Endothelial cell of umbilical vein (primary cell): Measurements from ENCODE around the gene PRTN3. TPM values are rescaled to one million over a fixed set of nuclear protein-coding genes. Genes with fewer than 3 reads are reported as not detected.

Experiments used
- BruUV-seq: library from RNA; stranded (reverse); fragments of 400-500 nt; replicated peaks from 2 replicates; lab custom pipeline; 2021; lab: Mats Ljungman, UMichigan
- CTCF ChIA-PET: fragments of 300-600, 350-600 bp; sonication (Branson Sonifier 250); formaldehyde crosslinking; loops from one replicate; lab custom pipeline; 2021; ENCODE audit warnings: antibody characterized with exemption, inconsistent platforms; lab: Charles Lee
- POLR2A ChIA-PET: fragments of 300-600, 350-600 bp; sonication (Branson Sonifier 250); formaldehyde crosslinking; loops from one replicate; lab custom pipeline; 2021; ENCODE audit warnings: antibody characterized with exemption, inconsistent platforms; lab: Charles Lee
- DNase-seq: peaks from one replicate; pipeline ENCODE4 v3.0.0-alpha.2; 2011; ENCODE audit warnings: low read depth, low spot score
- FAIRE-seq: peaks from 2 replicates; lab custom pipeline; 2011; peaks lifted over from hg19 to GRCh38; lab: Jason Lieb, UNC
- H2AFZ ChIP-seq: 2 replicates; pipeline ENCODE4 v1.6.0; 2012; ENCODE audit warnings: low read depth, low read length, control low read depth, inconsistent platforms
- H3K27ac ChIP-seq: 2 replicates; pipeline ENCODE4 v1.5.1; 2011; ENCODE audit warnings: low read depth, mild to moderate bottlenecking, control low read depth, low read length, moderate library complexity; ENCODE audit not compliant: insufficient read depth
- H3K27me3 ChIP-seq, 2 experiments: 2 replicates each; pipeline versions ENCODE4 v1.6.0 to v1.6.1; 2011; ENCODE audit warnings: low read length in 2 of 2, mixed read lengths in 1 of 2; ENCODE audit not compliant: control insufficient read depth in 2 of 2, insufficient read depth in 2 of 2
- H3K36me3 ChIP-seq, 2 experiments: 2 replicates in 1 of 2; 3 replicates in 1 of 2; pipeline ENCODE4 v1.5.1; 2011; ENCODE audit warnings: low read length in 2 of 2, mild to moderate bottlenecking in 1 of 2, moderate library complexity in 1 of 2; ENCODE audit not compliant: control insufficient read depth in 2 of 2, insufficient read depth in 2 of 2; ENCODE audit errors: extremely low read depth in 1 of 2
- H3K4me1 ChIP-seq: 3 replicates; pipeline ENCODE4 v1.5.1; 2011; ENCODE audit warnings: mild to moderate bottlenecking, low read length; ENCODE audit not compliant: control insufficient read depth, insufficient read depth; ENCODE audit errors: extremely low read depth
- H3K4me2 ChIP-seq: 2 replicates; pipeline ENCODE4 v1.6.1; 2011; ENCODE audit warnings: low read length, control low read depth, mixed read lengths; ENCODE audit not compliant: insufficient read depth
- H3K4me3 ChIP-seq, 3 experiments: fragments of 200-600 bp in 1 of 3; sonication (generic), shearing (Covaris generic) in 1 of 3; replicated peaks in 1 of 3; 2 replicates each; pipeline ENCODE4 v1.5.1; 2011 to 2016; ENCODE audit warnings: control low read depth in 3 of 3, low read length in 3 of 3, mild to moderate bottlenecking in 2 of 3, inconsistent platforms in 1 of 3, low read depth in 1 of 3, moderate library complexity in 1 of 3; ENCODE audit not compliant: insufficient read depth in 1 of 3
- H3K79me2 ChIP-seq: 2 replicates; pipeline ENCODE4 v1.6.0; 2012; ENCODE audit warnings: low read length, inconsistent platforms; ENCODE audit not compliant: control insufficient read depth, insufficient read depth
- H3K9ac ChIP-seq: replicated peaks from 2 replicates; pipeline ENCODE3; 2011; ENCODE audit warnings: low read length, control low read depth; ENCODE audit not compliant: insufficient read depth; ENCODE audit errors: extremely low read depth
- H3K9me1 ChIP-seq: replicated peaks from 3 replicates; pipeline ENCODE4 v1.6.0; 2011; ENCODE audit warnings: mild to moderate bottlenecking, low read length; ENCODE audit not compliant: control insufficient read depth, insufficient read depth; ENCODE audit errors: extremely low read depth
- H3K9me3 ChIP-seq: replicated peaks from 2 replicates; pipeline ENCODE4 v1.5.1; 2012; ENCODE audit warnings: low read length, inconsistent platforms; ENCODE audit not compliant: control insufficient read depth, insufficient read depth
- H4K20me1 ChIP-seq: replicated peaks from 2 replicates; pipeline ENCODE3; 2011; ENCODE audit warnings: mild to moderate bottlenecking, low read length; ENCODE audit not compliant: control insufficient read depth, insufficient read depth; ENCODE audit errors: extremely low read depth
- EZH2 ChIP-seq: IDR thresholded peaks from 2 replicates; pipeline ENCODE4 v1.6.1; 2012; ENCODE audit warnings: borderline replicate concordance, low read depth, mild to moderate bottlenecking, moderate library complexity, low read length, inconsistent platforms; ENCODE audit not compliant: severe bottlenecking
- FOS ChIP-seq: IDR thresholded peaks from 2 replicates; pipeline ENCODE4 v1.6.1; 2011; ENCODE audit warnings: mild to moderate bottlenecking, low read length, moderate library complexity, borderline replicate concordance; ENCODE audit not compliant: insufficient read depth
- GATA2 ChIP-seq: IDR thresholded peaks from 2 replicates; pipeline ENCODE4 v1.7.0; 2011; ENCODE audit warnings: low read depth, mild to moderate bottlenecking, moderate library complexity, mixed read lengths, low read length; ENCODE audit not compliant: insufficient read length, insufficient read depth
- JUN ChIP-seq: IDR thresholded peaks from 2 replicates; pipeline ENCODE4 v1.6.1; 2011; ENCODE audit warnings: borderline replicate concordance, low read depth; ENCODE audit not compliant: insufficient read length, insufficient read depth
- MYC ChIP-seq: IDR thresholded peaks from one replicate; pipeline ENCODE4 v1.6.1; 2011; ENCODE audit warnings: mild to moderate bottlenecking, low read depth, low read length
- POLR2A ChIP-seq: IDR thresholded peaks from 2 replicates; pipeline ENCODE4 v1.6.1; 2012; ENCODE audit warnings: low read depth, mild to moderate bottlenecking, control low read depth, low read length
- POLR2AphosphoS5 ChIP-seq: IDR thresholded peaks from 2 replicates; pipeline ENCODE4 v1.6.1; 2012; ENCODE audit warnings: low read depth, mild to moderate bottlenecking, control low read depth, low read length, moderate library complexity; ENCODE audit not compliant: insufficient read depth
- dilution Hi-C: fragments of 300-500 bp; cut with MboI; formaldehyde crosslinking; loops from one replicate; pipeline ENCODE4 v1.15.0; 2019; ENCODE audit warnings: low sequenced_read_pairs; ENCODE audit not compliant: extremely low pct_ligation_motif_present
- intact Hi-C: fragments of 100-400 bp; cut with micrococcal nuclease; formaldehyde crosslinking; loops from one replicate; pipeline ENCODE4 v1.10.0; 2022
- polyA plus RNA-seq, 4 experiments: library from polyadenylated mRNA; depleted of rRNA in 3 of 4; stranded (reverse) in 3 of 4; unstranded in 1 of 4; fragments of >200 nt; gene quantifications; 2 replicates each; pipeline versions ENCODE4 v1.2.1 to v1.2.3, GENCODE V29; 2011 to 2012; ENCODE audit warnings: missing spikeins in 1 of 4
- total RNA-seq: library from RNA; stranded (reverse); gene quantifications from 2 replicates; pipeline ENCODE4 v1.2.3, GENCODE V29; 2021
- TF ChIP-seq, protein P1 (sequence below), 2 donors: IDR thresholded peaks; 1 replicate in 1 of 2; 2 replicates in 1 of 2; pipeline ENCODE4 v1.5.1; 2011; ENCODE audit warnings: low read length in 2 of 2, mild to moderate bottlenecking in 2 of 2, moderate library complexity in 2 of 2, control low read depth in 1 of 2, inconsistent platforms in 1 of 2, low read depth in 1 of 2; ENCODE audit not compliant: insufficient read depth in 1 of 2; ENCODE audit errors: extremely low read depth in 1 of 2
- TF ChIP-seq, protein P2 (sequence below): IDR thresholded peaks from 2 replicates; pipeline ENCODE4 v1.6.1; 2011; ENCODE audit not compliant: insufficient read depth, insufficient read length

Gene PRTN3
- total and polyA plus RNA-seq, 2 donors (not counting 3 experiments of a cell fraction or from before 2014, with no cell fraction given), result not detected

DNA sequence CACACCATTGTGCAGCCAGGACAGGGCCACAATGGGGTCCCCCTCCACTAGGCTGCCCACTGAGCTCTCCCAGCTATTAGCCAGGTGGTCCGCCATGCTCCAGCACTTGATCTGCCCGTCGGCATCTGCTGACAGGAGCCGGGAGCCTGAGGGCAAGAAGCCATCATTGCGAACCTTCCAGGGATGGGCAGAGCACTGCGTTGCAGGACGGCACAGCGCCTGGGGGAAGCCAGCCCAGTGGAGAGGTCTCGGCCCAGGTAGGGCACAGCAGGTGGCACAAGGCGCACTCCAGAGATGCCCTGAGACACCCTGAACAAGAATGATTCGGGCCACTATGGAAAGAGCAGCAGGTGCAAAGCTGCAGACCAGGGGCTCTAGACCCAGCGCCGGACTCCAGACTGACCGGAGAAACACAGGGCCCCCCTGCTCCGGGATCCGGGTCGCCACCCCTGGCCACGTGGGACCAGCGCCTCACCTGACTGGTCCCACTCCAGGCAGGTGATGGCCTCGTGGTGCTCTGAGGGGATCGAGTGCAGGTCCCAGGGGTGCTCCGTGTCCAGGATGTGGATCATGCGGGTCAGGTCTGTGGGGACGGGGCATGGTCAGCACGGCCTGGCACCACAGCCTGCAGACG, 49.0 kb downstream of the PRTN3 start:
- FAIRE-seq, result no peak
- Histone ChIP-seq H3K9ac (no peak overlapping the region), H3K36me3 (peaks cover 8 to 28% of the 10 kb centered on the region in 2 experiments), H3K9me3 (no peaks in the 10 kb centered on the region), H3K4me1 (no peaks in the 10 kb centered on the region), H3K79me2 (peaks cover 5% of the 10 kb centered on the region), H3K27ac (no peak overlapping the region), H2AFZ (no peak overlapping the region), H3K9me1 (no peaks in the 10 kb centered on the region), H3K4me2 (no peak overlapping the region), H4K20me1 (no peaks in the 10 kb centered on the region), H3K27me3 (no peaks in the 10 kb centered on the region), H3K4me3 (no peak overlapping the region)
- dilution Hi-C loops (no loop called here), intact Hi-C loops (no loop called here)
- ChIA-PET CTCF (no interaction called here), POLR2A (no interaction called here)
- DNase-seq, result no peak
- TF ChIP-seq MYC, result no peak
- TF ChIP-seq, protein P1, sequence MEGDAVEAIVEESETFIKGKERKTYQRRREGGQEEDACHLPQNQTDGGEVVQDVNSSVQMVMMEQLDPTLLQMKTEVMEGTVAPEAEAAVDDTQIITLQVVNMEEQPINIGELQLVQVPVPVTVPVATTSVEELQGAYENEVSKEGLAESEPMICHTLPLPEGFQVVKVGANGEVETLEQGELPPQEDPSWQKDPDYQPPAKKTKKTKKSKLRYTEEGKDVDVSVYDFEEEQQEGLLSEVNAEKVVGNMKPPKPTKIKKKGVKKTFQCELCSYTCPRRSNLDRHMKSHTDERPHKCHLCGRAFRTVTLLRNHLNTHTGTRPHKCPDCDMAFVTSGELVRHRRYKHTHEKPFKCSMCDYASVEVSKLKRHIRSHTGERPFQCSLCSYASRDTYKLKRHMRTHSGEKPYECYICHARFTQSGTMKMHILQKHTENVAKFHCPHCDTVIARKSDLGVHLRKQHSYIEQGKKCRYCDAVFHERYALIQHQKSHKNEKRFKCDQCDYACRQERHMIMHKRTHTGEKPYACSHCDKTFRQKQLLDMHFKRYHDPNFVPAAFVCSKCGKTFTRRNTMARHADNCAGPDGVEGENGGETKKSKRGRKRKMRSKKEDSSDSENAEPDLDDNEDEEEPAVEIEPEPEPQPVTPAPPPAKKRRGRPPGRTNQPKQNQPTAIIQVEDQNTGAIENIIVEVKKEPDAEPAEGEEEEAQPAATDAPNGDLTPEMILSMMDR (IDR thresholded peaks at IDR 0.05; ENCODE audit: extremely low read depth in 1 of 2, insufficient read depth in 1 of 2, low read depth in 1 of 2, low read length in 2 of 2), result no peak
- no peak for TF ChIP-seq FOS
- TF ChIP-seq, protein P2, sequence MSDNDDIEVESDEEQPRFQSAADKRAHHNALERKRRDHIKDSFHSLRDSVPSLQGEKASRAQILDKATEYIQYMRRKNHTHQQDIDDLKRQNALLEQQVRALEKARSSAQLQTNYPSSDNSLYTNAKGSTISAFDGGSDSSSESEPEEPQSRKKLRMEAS, result no peak
- no peak for TF ChIP-seq EZH2
- TF ChIP-seq POLR2AphosphoS5, result no peak
- no peak for TF ChIP-seq GATA2
- TF ChIP-seq JUN, result no peak
- TF ChIP-seq POLR2A, result no peak
- BruUV-seq, result no TSS peak
